KMS-11 (cell line): ENCODE results near the gene GRIK1.

ENCODE experiments used
- H2AFZ ChIP-seq: fragments of 200-600 bp; sonication (generic); 2 replicates; pipeline ENCODE4 v1.6.1; 2016; ENCODE audit warnings: antibody characterized with exemption, mixed run types, low read depth
- H3K27ac ChIP-seq: fragments of 200-600 bp; sonication (generic); 2 replicates; pipeline ENCODE4 v1.6.1; 2016; ENCODE audit warnings: mild to moderate bottlenecking, mixed run types
- H3K27me3 ChIP-seq: fragments of 200-600 bp; sonication (generic); 2 replicates; pipeline ENCODE4 v1.6.1; 2017; ENCODE audit warnings: mild to moderate bottlenecking, low read depth, mixed run types, moderate library complexity; ENCODE audit not compliant: insufficient read depth
- H3K36me3 ChIP-seq: fragments of 200-600 bp; sonication (generic); 2 replicates; pipeline ENCODE4 v1.6.1; 2017; ENCODE audit warnings: mild to moderate bottlenecking, mixed run types; ENCODE audit not compliant: insufficient read depth
- H3K4me1 ChIP-seq: fragments of 200-600 bp; sonication (generic); 2 replicates; pipeline ENCODE4 v1.6.1; 2016; ENCODE audit warnings: mild to moderate bottlenecking, low read depth, mixed run types; ENCODE audit not compliant: poor library complexity, severe bottlenecking
- H3K4me2 ChIP-seq: fragments of 200-600 bp; sonication (generic); 2 replicates; pipeline ENCODE4 v1.7.0; 2016; ENCODE audit warnings: mild to moderate bottlenecking, mixed run types
- H3K4me3 ChIP-seq: fragments of 200-600 bp; sonication (generic); IDR thresholded peaks from 2 replicates; pipeline ENCODE4 v1.6.1; 2017; ENCODE audit warnings: low read depth, low read length, mixed read lengths; ENCODE audit not compliant: insufficient read depth
- H3K79me2 ChIP-seq: fragments of 200-600 bp; sonication (generic); 2 replicates; pipeline ENCODE4 v1.6.1; 2016; ENCODE audit warnings: low read depth, mixed run types; ENCODE audit not compliant: insufficient read depth
- H3K9ac ChIP-seq: fragments of 200-600 bp; sonication (generic); 2 replicates; pipeline ENCODE4 v1.6.1; 2016; ENCODE audit warnings: mild to moderate bottlenecking, mixed run types
- H4K20me1 ChIP-seq: fragments of 200-600 bp; sonication (generic); 2 replicates; pipeline ENCODE4 v1.6.1; 2016; ENCODE audit warnings: mild to moderate bottlenecking, mixed run types; ENCODE audit not compliant: insufficient read depth
- CTCF ChIP-seq: fragments of 200-600 bp; sonication (generic); conservative IDR thresholded peaks from 2 replicates; pipeline ENCODE4 v1.6.1; 2017; ENCODE audit warnings: low read depth, mild to moderate bottlenecking, antibody characterized with exemption, low read length, moderate library complexity, mixed read lengths

GRIK1 gene

GRCh38 chr21:29739176-29739575 lies 200.6 kb downstream of the GRIK1 start:
- Histone ChIP-seq H3K27me3 (no peaks in the 10 kb centered on the region), H3K4me2 (no peak overlapping the region), H3K4me1 (no peaks in the 10 kb centered on the region), H3K4me3 (no peak overlapping the region), H3K27ac (no peak overlapping the region), H3K36me3 (no peaks in the 10 kb centered on the region), H3K9ac (no peak overlapping the region), H3K79me2 (no peaks in the 10 kb centered on the region), H4K20me1 (no peaks in the 10 kb centered on the region), H2AFZ (no peak overlapping the region)
- TF ChIP-seq CTCF, result no peak

- Histone ChIP-seq H3K36me3 (no peaks in the 10 kb centered on the region), H4K20me1 (no peaks in the 10 kb centered on the region), H2AFZ (no peak overlapping the region), H3K4me2 (no peak overlapping the region), H3K9ac (no peak overlapping the region), H3K27ac (no peak overlapping the region), H3K79me2 (no peaks in the 10 kb centered on the region), H3K27me3 (no peaks in the 10 kb centered on the region), H3K4me1 (no peaks in the 10 kb centered on the region), H3K4me3 (no peak overlapping the region)
- TF ChIP-seq CTCF, result no peak
Measured at GRCh38 chr21:29738730-29739129, 201.1 kb downstream of the GRIK1 start.

GRCh38 chr21:29737186-29737585 lies 202.6 kb downstream of the GRIK1 start:
- no peak overlapping the region for H3K4me3 ChIP-seq
- H3K4me2 ChIP-seq, result no peak overlapping the region
- H3K27ac ChIP-seq, result no peak overlapping the region
- no peaks in the 10 kb centered on the region for H3K4me1 ChIP-seq
- TF ChIP-seq CTCF, result no peak
- H3K27me3 ChIP-seq, result no peaks in the 10 kb centered on the region
- H2AFZ ChIP-seq, result no peak overlapping the region
- H3K9ac ChIP-seq, result no peak overlapping the region
- no peaks in the 10 kb centered on the region for H4K20me1 ChIP-seq
- no peaks in the 10 kb centered on the region for H3K36me3 ChIP-seq
- H3K79me2 ChIP-seq, result no peaks in the 10 kb centered on the region

GRCh38 chr21:29730281-29730680 lies 209.5 kb downstream of the GRIK1 start:
- no peaks in the 10 kb centered on the region for H3K36me3 ChIP-seq
- H4K20me1 ChIP-seq, result no peaks in the 10 kb centered on the region
- H3K4me3 ChIP-seq, result no peak overlapping the region
- no peaks in the 10 kb centered on the region for H3K79me2 ChIP-seq
- no peak overlapping the region for H2AFZ ChIP-seq
- no peak for TF ChIP-seq CTCF
- H3K27ac ChIP-seq, result no peak overlapping the region
- no peaks in the 10 kb centered on the region for H3K4me1 ChIP-seq
- H3K9ac ChIP-seq, result no peak overlapping the region
- no peaks in the 10 kb centered on the region for H3K27me3 ChIP-seq
- H3K4me2 ChIP-seq, result no peak overlapping the region

DNA sequence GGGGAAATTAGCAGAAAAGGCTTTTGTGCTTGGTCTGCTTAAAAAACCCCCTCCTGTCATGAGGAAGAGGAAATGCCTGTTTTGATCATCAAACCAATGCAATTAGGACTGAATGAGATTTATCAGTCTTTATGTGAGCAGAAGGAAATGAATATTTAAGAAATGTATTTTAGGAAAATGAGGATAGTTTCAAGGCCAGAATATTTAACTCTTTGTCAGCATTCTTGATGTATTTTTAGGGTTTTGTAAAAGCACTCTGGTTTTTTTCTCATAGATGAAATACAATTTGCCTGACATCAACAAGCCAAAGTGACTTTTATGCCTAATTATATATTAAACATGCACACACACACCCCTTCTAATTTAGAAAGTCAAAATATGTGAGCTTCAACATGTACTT lies 213.8 kb downstream of the GRIK1 start:
- H4K20me1 ChIP-seq, result no peaks in the 10 kb centered on the region
- H3K4me1 ChIP-seq, result no peaks in the 10 kb centered on the region
- no peak overlapping the region for H3K27ac ChIP-seq
- no peak overlapping the region for H3K4me3 ChIP-seq
- no peaks in the 10 kb centered on the region for H3K27me3 ChIP-seq
- no peak overlapping the region for H3K4me2 ChIP-seq
- H3K79me2 ChIP-seq, result no peaks in the 10 kb centered on the region
- no peak overlapping the region for H2AFZ ChIP-seq
- H3K9ac ChIP-seq, result no peak overlapping the region
- H3K36me3 ChIP-seq, result no peaks in the 10 kb centered on the region
- no peak for TF ChIP-seq CTCF
